HEK293 (cell line): Measurements from ENCODE around the gene ARPC1A.
"Not testable (repeated sequence)": the region's sequence is repeated elsewhere in the genome, so short reads cannot be mapped to it uniquely, and the experiment has no call there.

ENCODE experiments used
- CTCF ChIA-PET: fragments of 350-600 bp; formaldehyde crosslinking; extraction: SDS; loops from one replicate; lab custom pipeline; 2021; ENCODE audit warnings: antibody characterized with exemption; lab: Yijun Ruan, JAX
- POLR2A ChIA-PET: fragments of 300-600 bp; formaldehyde crosslinking; extraction: SDS; loops from one replicate; lab custom pipeline; 2020; ENCODE audit warnings: antibody characterized with exemption, inconsistent platforms; lab: Yijun Ruan, JAX
- H3K27ac ChIP-seq: fragments of 200-500 bp; sonication (Bioruptor generic); 2 replicates; pipeline ENCODE4 v1.5.1; 2014; ENCODE audit warnings: low read depth, low read length, control low read depth, inconsistent platforms; ENCODE audit errors: extremely low read depth
- H3K36me3 ChIP-seq, 2 experiments: fragments of 200-500 bp in 1 of 2; sonication (Bioruptor generic) in 1 of 2; 1 replicate in 1 of 2; 2 replicates in 1 of 2; pipeline ENCODE4 v1.5.1; 2014 to 2017; ENCODE audit warnings: inconsistent platforms in 2 of 2, low read length in 2 of 2; ENCODE audit not compliant: control insufficient read depth in 2 of 2, insufficient read depth in 1 of 2
- H3K4me1 ChIP-seq: fragments of 200-500 bp; sonication (Bioruptor generic); 2 replicates; pipeline ENCODE4 v1.5.1; 2014; ENCODE audit warnings: mild to moderate bottlenecking, low read length, inconsistent platforms; ENCODE audit not compliant: control insufficient read depth, insufficient read depth
- H3K4me3 ChIP-seq: 2 replicates; pipeline ENCODE4 v1.5.1; 2011; ENCODE audit warnings: low read depth, mild to moderate bottlenecking, control low read depth, low read length, moderate library complexity
- H3K9me3 ChIP-seq: fragments of 200-500 bp; sonication (Bioruptor generic); 2 replicates; pipeline ENCODE4 v1.5.1; 2014; ENCODE audit warnings: low read depth, low read length, inconsistent platforms; ENCODE audit not compliant: control insufficient read depth, insufficient read depth
- OVOL3 ChIP-seq: fragments of 450-650 bp; formaldehyde crosslinking; IDR thresholded peaks from 2 replicates; pipeline ENCODE4 v1.5.1; 2016; ENCODE audit warnings: missing biosample characterization, missing genetic modification characterization
- TCF7L2 ChIP-seq: IDR thresholded peaks from 2 replicates; pipeline ENCODE4 v1.6.1; 2011; ENCODE audit warnings: low read depth, mild to moderate bottlenecking, inconsistent platforms, low read length, moderate library complexity, borderline replicate concordance
- ZIC2 ChIP-seq: fragments of 450-650 bp; formaldehyde crosslinking; IDR thresholded peaks from 2 replicates; pipeline ENCODE4 v1.5.1; 2016; ENCODE audit warnings: missing biosample characterization, missing genetic modification characterization
- ZNF10 ChIP-seq: fragments of 450-650 bp; formaldehyde crosslinking; IDR thresholded peaks from 2 replicates; pipeline ENCODE4 v1.5.1; 2017; ENCODE audit warnings: missing biosample characterization, missing genetic modification characterization
- ZNF341 ChIP-seq: fragments of 450-650 bp; formaldehyde crosslinking; IDR thresholded peaks from 2 replicates; pipeline ENCODE4; 2016; ENCODE audit warnings: low read depth, missing biosample characterization, missing genetic modification characterization
- ZNF433 ChIP-seq: fragments of 450-650 bp; formaldehyde crosslinking; IDR thresholded peaks from 2 replicates; pipeline ENCODE4 v1.5.1; 2016; ENCODE audit warnings: missing biosample characterization, missing genetic modification characterization, low read depth
- ZNF596 ChIP-seq: fragments of 450-650 bp; IDR thresholded peaks from 2 replicates; pipeline ENCODE4 v1.5.0; 2018; ENCODE audit warnings: missing biosample characterization, mild to moderate bottlenecking, missing genetic modification characterization, moderate library complexity
- ZNF623 ChIP-seq: fragments of 450-650 bp; formaldehyde crosslinking; IDR thresholded peaks from 2 replicates; pipeline ENCODE4 v1.5.1; 2016; ENCODE audit warnings: missing biosample characterization, missing genetic modification characterization
- ZNF660 ChIP-seq: fragments of 450-650 bp; IDR thresholded peaks from 2 replicates; pipeline ENCODE4 v1.5.1; 2018; ENCODE audit warnings: missing biosample characterization, mild to moderate bottlenecking, missing genetic modification characterization
- ZNF664 ChIP-seq: fragments of 450-650 bp; formaldehyde crosslinking; IDR thresholded peaks from 2 replicates; pipeline ENCODE4 v1.5.1; 2016; ENCODE audit warnings: missing biosample characterization, missing genetic modification characterization
- ZNF707 ChIP-seq: fragments of 450-650 bp; formaldehyde crosslinking; IDR thresholded peaks from 2 replicates; pipeline ENCODE4 v1.5.1; 2016; ENCODE audit warnings: missing biosample characterization, missing genetic modification characterization
- ZNF747 ChIP-seq: fragments of 450-650 bp; formaldehyde crosslinking; IDR thresholded peaks from 2 replicates; pipeline ENCODE4 v1.5.1; 2016; ENCODE audit warnings: missing biosample characterization, missing genetic modification characterization
- ZNF785 ChIP-seq: fragments of 450-650 bp; formaldehyde crosslinking; IDR thresholded peaks from 2 replicates; pipeline ENCODE4 v1.5.1; 2016; ENCODE audit warnings: missing biosample characterization, missing genetic modification characterization
- ZNF843 ChIP-seq: fragments of 450-650 bp; formaldehyde crosslinking; IDR thresholded peaks from 2 replicates; pipeline ENCODE4 v1.5.1; 2016; ENCODE audit warnings: missing biosample characterization, missing genetic modification characterization
- TF ChIP-seq, protein P1 (sequence below): fragments of 450-650 bp; formaldehyde crosslinking; conservative IDR thresholded peaks from 2 replicates; pipeline ENCODE4 v1.5.1; 2016; ENCODE audit warnings: low read depth, missing biosample characterization, missing genetic modification characterization
- TF ChIP-seq, protein P2 (sequence below): fragments of 450-650 bp; formaldehyde crosslinking; IDR thresholded peaks from 2 replicates; pipeline ENCODE4 v1.5.1; 2016; ENCODE audit warnings: missing biosample characterization, missing genetic modification characterization
- TF ChIP-seq, protein P3 (sequence below): fragments of 450-650 bp; formaldehyde crosslinking; IDR thresholded peaks from 2 replicates; pipeline ENCODE4 v1.5.1; 2016; ENCODE audit warnings: missing biosample characterization, missing genetic modification characterization

Gene ARPC1A

DNA sequence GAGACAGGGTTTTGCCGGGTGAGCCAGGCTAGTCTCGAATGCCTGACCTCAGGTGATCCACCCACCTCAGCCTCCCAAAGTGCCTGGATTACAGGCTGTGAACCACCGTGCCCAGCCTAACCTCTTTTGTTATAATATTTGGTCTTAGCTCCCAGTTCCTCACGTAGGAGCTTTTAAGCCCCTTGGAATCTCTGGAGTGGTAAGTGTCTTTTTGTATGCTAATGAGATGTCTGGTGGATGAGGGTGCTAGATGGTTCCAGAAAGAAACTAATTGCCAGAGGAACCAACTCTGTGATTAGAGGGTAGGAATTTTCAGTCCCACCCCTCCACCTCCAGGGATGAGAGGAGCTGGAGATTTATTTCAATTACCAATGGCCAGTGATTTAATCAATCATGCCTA, 5.3 kb upstream of the ARPC1A start (continued):
- TF ChIP-seq, protein P1, sequence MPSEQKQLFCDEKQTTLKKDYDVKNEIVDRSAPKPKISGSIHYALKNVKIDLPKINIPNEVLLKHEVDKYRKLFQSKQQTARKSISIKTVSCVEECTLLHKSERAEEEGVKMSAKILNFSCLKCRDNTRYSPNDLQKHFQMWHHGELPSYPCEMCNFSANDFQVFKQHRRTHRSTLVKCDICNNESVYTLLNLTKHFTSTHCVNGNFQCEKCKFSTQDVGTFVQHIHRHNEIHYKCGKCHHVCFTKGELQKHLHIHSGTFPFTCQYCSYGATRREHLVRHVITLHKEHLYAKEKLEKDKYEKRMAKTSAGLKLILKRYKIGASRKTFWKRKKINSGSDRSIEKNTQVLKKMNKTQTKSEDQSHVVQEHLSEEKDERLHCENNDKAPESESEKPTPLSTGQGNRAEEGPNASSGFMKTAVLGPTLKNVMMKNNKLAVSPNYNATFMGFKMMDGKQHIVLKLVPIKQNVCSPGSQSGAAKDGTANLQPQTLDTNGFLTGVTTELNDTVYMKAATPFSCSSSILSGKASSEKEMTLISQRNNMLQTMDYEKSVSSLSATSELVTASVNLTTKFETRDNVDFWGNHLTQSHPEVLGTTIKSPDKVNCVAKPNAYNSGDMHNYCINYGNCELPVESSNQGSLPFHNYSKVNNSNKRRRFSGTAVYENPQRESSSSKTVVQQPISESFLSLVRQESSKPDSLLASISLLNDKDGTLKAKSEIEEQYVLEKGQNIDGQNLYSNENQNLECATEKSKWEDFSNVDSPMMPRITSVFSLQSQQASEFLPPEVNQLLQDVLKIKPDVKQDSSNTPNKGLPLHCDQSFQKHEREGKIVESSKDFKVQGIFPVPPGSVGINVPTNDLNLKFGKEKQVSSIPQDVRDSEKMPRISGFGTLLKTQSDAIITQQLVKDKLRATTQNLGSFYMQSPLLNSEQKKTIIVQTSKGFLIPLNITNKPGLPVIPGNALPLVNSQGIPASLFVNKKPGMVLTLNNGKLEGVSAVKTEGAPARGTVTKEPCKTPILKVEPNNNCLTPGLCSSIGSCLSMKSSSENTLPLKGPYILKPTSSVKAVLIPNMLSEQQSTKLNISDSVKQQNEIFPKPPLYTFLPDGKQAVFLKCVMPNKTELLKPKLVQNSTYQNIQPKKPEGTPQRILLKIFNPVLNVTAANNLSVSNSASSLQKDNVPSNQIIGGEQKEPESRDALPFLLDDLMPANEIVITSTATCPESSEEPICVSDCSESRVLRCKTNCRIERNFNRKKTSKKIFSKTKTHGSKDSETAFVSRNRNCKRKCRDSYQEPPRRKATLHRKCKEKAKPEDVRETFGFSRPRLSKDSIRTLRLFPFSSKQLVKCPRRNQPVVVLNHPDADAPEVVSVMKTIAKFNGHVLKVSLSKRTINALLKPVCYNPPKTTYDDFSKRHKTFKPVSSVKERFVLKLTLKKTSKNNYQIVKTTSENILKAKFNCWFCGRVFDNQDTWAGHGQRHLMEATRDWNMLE (tag by site-specific recombination), result no peak
- no peak for TF ChIP-seq ZIC2
- TF ChIP-seq ZNF785, result no peak
- TF ChIP-seq ZNF623 (tag by site-specific recombination), result no peak
- TF ChIP-seq ZNF433 (tag by site-specific recombination), result no peak
- no peak for TF ChIP-seq ZNF10 (tag by site-specific recombination)
- no peak for TF ChIP-seq ZNF843
- no peak for TF ChIP-seq ZNF707 (tag by site-specific recombination)
- TF ChIP-seq OVOL3 (tag by site-specific recombination), result no peak
- no peak for TF ChIP-seq ZNF660 (tag by site-specific recombination)

DNA sequence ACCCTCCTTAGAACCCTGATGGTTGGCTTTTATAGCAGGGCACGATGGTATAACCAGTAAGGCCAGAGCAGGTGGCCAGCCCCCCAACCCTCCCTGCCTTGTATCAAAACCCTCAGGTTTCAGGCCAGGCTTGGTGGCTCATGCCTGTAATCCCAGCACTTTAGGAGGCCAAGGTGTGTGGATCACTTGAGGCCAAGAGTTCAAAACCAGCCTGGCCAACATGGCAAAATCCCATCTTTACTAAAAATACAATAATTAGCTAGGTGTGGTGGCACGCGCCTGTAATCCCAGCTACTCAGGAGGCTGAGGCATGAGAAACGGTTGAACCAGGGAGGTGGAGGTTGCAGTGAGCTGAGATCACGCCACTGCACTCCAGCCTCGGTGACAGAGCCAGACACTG, 3.0 kb upstream of the ARPC1A start:
- H3K27ac ChIP-seq, H3K36me3 ChIP-seq, H3K4me1 ChIP-seq, POLR2A ChIA-PET, H3K4me3 ChIP-seq, H3K9me3 ChIP-seq: not testable (repeated sequence)
- CTCF ChIA-PET, result interaction anchor here (0.6 to 1.3 kb wide), 3 partner anchors 42 to 213 kb away, joined by 3 read pairs; no protein-coding TSS in a partner anchor

DNA sequence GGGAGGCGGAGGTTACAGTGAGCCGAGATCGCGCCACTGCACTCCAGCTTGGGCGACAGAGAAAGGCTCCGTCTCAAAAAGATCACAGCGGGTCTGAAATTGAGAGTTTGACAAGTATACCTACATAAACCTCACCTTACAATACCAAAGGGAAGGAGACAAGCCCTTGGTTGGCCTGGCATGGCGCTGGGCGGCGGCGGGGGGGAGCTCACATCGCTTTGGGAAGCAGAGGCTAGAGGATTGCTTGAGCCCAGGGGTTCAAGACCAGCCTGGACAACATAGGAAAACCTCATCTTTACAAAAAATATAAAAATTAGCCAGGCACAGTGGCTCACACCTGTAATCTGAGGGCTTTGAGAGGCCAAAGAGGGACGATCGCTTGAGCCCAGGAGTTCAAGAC, 1.1 kb upstream of the ARPC1A start:
- ChIA-PET CTCF (interaction anchor here (0.9 to 1.0 kb wide), 2 partner anchors 41 to 269 kb away, joined by 3 to 4 read pairs; no protein-coding TSS in a partner anchor), POLR2A (no interaction called here)
- Histone ChIP-seq H3K36me3 (peaks cover 0 to 6% of the 10 kb centered on the region in 2 experiments; a peak in 2 of 3 replicates), H3K4me1 (no peaks in the 10 kb centered on the region), H3K9me3 (no peaks in the 10 kb centered on the region), H3K27ac (no peak overlapping the region), H3K4me3 (no peak overlapping the region)
- TF ChIP-seq ZNF664 (tag by site-specific recombination), result no peak
- no peak for TF ChIP-seq ZNF596
- TF ChIP-seq, protein P2, sequence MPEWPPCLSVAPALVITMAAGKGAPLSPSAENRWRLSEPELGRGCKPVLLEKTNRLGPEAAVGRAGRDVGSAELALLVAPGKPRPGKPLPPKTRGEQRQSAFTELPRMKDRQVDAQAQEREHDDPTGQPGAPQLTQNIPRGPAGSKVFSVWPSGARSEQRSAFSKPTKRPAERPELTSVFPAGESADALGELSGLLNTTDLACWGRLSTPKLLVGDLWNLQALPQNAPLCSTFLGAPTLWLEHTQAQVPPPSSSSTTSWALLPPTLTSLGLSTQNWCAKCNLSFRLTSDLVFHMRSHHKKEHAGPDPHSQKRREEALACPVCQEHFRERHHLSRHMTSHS (tag by site-specific recombination), result no peak
- TF ChIP-seq, protein P3, sequence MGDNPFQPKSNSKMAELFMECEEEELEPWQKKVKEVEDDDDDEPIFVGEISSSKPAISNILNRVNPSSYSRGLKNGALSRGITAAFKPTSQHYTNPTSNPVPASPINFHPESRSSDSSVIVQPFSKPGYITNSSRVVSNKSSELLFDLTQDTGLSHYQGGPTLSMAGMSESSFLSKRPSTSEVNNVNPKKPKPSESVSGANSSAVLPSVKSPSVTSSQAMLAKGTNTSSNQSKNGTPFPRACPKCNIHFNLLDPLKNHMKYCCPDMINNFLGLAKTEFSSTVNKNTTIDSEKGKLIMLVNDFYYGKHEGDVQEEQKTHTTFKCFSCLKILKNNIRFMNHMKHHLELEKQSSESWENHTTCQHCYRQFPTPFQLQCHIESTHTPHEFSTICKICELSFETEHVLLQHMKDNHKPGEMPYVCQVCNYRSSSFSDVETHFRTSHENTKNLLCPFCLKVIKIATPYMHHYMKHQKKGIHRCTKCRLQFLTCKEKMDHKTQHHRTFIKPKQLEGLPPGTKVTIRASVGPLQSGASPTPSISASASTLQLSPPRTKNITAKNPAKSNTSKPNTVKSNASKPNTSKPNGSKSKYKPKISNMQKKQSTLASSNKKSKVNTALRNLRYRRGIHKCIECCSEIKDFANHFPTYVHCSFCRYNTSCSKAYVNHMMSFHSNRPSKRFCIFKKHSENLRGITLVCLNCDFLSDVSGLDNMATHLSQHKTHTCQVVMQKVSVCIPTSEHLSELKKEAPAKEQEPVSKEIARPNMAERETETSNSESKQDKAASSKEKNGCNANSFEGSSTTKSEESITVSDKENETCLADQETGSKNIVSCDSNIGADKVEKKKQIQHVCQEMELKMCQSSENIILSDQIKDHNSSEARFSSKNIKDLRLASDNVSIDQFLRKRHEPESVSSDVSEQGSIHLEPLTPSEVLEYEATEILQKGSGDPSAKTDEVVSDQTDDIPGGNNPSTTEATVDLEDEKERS (tag by site-specific recombination), result no peak
- no peak for TF ChIP-seq ZNF341
- TF ChIP-seq TCF7L2, result no peak
- TF ChIP-seq ZNF747 (tag by site-specific recombination), result no peak
